Measurements from ENCODE around the gene NUP160.
"Not testable (repeated sequence)": the region's sequence is repeated elsewhere in the genome, so short reads cannot be mapped to it uniquely, and the experiment has no call there.

The NUP160 gene

DNA sequence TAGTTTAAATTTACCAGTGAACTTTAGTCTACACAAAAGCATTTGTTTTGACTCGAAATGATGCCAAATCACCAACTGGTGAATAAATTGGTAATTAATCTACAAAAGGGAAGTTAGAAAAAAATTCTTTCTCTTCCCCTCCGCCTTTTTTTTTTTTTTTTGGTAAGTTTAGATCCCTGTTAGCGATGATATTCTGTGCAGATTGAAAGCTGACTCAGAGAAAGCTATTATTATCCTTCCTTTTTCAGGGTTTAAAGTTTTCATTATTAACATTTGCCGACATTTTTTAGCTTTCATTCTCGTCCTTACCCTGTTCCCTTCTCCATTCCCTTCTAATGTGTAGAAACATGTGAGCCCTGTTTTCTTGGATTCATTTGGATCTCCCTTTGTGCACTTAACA, 16.8 kb upstream of the NUP160 start:
- in situ Hi-C loops (cut with MboI; ENCODE audit: low sequenced_read_pairs), result no loop called here

DNA sequence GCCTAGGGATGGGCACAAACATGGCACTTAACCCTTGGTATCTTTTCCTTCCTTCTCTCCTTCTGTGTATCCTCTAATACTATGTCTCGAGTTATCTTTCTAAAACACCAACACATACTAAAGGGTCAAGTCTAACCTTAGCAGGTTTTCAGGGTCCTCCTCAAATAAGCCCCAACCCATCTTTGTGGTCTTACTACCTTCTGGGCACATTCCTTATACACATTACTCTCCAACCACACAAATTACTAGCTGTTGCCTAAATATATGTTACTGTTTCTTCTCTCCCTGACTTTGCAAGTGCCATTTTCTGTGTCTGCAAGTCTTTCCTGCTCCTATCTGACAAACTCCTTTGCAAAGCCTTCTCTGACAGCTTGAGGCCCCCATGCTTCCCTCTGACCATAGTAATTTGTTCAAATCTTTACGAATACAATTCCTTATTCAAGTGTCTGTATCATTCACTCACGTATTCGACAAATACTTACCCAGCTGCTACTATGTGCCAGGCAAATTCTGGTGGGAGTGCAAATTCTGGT, 15.8 kb upstream of the NUP160 start:
- in situ Hi-C loops (cut with MboI; ENCODE audit: low sequenced_read_pairs), result no loop called here

- in situ Hi-C loops (cut with MboI; ENCODE audit: low sequenced_read_pairs), result no loop called here
Measured at GRCh38 chr11:47863189-47863897, 15.2 kb upstream of the NUP160 start.

- in situ Hi-C loops (cut with MboI; ENCODE audit: low sequenced_read_pairs), result no loop called here
Measured at GRCh38 chr11:47861728-47862127, 13.6 kb upstream of the NUP160 start.

DNA sequence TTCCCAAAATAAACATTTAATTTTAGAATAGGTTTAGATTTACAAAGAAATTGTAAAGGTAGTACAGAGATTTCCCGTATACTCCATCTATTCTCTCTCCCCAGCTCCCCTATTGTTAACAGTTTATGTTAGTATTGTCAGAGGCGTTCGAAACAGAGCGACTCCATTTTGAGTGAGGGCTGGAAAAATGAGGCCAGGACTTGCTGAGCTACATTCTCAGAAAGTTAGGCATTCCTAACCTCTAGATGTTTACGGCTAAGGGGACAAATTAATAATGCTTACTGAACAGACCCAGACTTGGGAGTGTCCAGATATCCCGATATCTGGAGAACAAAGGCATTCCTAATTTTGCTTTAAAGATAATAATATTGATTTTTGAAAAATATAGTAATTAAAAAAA, 12.4 kb upstream of the NUP160 start:
- in situ Hi-C loops (cut with MboI; ENCODE audit: low sequenced_read_pairs), result no loop called here

DNA sequence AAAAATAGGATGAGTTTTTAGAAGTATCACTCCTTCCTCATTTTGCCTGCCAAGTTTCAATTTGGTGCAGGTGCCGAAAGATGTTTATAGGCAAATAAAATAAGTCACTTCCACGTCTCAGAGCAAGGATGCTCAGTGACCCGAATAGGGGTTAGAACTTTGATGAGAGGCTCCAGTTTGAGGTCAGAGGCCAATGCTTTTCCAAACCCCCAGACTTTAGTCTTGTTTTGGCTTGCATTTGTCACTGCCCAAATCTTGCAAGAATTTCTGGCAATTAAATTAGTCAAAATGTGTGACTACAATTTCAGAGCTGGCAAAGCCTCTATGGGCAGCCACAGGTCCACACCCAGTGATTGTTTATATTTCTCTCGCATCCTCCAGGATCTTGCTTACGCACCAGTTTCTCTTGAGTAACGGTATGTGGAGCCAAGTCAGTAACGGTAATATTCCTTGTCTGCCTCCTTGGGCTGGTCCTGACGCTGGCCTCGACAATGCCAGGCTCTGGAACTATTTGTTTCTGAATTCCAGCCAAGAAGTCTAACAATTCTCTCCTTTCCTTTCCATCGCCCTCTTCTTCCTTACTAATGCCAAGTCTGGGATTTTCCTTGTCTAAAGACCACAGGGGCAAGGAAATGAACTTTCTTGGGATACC, 9.9 kb upstream of the NUP160 start:
- in situ Hi-C loops (cut with MboI; ENCODE audit: low sequenced_read_pairs), result no loop called here

DNA sequence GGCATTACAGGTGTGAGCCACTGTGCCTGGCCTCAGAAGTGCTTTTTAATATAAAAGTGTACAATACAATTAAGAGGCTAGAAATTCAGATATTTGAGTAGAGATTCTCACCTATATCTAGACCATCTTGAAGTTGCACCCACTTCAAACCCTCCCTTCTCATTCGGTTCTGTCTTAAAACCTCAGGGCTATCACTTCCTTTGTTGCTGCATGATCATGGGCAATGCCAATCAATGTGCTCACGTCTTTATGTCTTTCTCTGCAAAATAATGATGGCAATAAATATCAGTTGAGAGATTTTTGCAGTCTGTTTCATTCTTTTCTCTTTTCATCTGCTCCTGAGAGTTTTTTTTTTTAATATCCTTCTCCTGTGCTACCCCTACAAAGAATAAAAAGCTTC, 9.3 kb upstream of the NUP160 start:
- in situ Hi-C loops (cut with MboI; ENCODE audit: low sequenced_read_pairs), result no loop called here

- in situ Hi-C loops (cut with MboI; ENCODE audit: low sequenced_read_pairs), result no loop called here
Measured at GRCh38 chr11:47856186-47856585, 8.0 kb upstream of the NUP160 start.

- in situ Hi-C loops (cut with MboI; ENCODE audit: low sequenced_read_pairs), result no loop called here
Measured at GRCh38 chr11:47854667-47855066, 6.5 kb upstream of the NUP160 start.

DNA sequence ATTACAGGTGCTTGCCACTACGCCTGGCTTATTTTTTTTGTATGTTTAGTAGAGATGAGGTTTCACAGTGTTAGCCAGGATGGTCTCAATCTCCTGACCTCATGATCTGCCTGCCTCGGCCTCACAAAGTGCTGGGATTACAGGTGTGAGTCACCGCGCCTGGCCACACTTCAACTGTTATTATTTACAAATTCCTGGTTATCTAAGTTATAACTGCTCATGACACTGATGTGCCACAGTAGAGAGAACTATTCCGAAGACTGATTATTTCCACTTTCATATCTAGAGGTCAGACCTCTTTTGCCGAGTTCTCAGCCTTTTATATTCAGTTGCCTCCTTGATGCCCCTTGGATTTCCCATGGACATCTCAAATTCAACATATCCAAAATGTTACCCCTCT, 3.9 kb upstream of the NUP160 start:
- in situ Hi-C loops (cut with MboI; ENCODE audit: low sequenced_read_pairs), result no loop called here

DNA sequence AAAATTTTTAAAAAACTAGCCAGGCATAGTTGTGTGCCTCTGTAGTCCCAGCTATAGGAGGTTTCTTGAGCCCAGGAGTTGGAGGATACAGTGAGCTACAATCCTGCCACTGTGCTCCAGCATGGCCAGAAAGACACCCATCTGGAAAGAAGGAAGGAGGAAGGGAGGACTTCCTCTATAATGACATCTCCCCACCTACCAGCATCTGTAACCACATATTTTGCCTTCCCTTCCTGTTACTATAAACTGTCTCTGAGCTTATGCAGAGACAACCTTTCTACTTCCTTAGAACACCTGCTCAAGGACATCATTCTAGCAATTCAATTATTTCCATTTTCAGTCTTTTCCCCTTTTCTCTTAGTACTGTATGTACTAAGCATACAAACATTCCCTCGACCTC, 2.2 kb upstream of the NUP160 start:
- in situ Hi-C loops (cut with MboI; ENCODE audit: low sequenced_read_pairs), result no loop called here

DNA sequence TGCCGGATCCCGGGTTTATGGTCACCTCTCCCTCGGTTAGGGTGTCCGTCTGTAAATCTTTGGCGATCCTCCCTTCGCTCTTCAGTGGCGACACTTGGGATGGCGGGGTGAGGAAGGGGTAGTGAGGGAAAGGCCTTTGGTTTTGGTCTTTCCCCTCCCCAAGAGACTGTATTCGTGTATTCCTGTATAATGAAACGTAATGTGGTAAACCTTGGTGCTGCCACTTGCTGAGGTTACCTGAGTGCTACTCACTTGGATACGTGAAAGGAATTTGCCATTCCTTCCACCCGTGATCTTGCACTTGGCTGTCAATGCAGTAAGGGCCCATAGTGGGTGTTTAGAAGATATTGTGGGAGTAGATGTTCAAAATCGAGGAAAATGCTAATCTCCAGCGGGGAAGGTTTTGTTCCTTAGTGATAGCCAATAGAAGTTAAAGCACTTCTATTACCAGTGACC, 578 bp upstream of the NUP160 start:
- in situ Hi-C loops (cut with MboI; ENCODE audit: low sequenced_read_pairs), result no loop called here

DNA sequence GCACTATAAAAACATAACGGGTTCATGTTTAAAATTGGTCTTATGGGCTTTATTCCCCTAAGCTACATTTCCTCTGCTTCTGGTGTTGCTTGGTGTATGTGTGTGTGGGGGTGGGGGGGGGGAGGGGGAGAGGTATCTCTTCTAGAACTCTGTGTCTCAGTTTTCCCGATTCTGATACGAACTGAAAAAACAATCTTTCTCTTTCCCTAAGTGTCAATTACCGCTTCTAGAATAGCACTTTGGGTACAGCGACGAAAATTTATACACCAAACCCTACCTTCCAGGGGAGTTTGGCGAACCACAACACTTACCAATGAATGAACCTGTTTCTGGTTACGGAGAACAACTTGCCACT, 636 bp downstream of the NUP160 start:
- in situ Hi-C loops (cut with MboI; ENCODE audit: low sequenced_read_pairs), result no loop called here

DNA sequence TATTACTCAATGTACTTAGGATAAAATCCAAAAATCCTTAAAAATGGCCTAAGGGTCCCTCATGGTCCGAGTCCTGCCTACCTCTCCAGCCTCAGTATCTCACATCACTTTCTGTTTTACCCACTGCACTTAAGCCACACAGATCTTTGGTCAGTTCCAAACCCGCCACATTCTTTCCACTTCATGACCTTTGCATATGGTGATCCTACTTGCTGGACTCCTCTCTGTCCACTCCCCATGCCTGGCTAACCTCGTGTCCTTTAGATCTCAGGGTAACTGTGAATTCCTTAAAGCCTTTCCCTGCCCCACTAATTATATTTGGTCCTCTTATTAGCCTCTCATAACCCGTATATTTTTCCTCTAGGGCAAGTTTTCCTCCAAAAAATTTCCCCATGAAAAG, 1.2 kb downstream of the NUP160 start:
- in situ Hi-C loops (cut with MboI; ENCODE audit: low sequenced_read_pairs), result no loop called here

GRCh38 chr11:47843361-47844055, 4.6 kb downstream of the NUP160 start:
- in situ Hi-C loops (cut with MboI; ENCODE audit: low sequenced_read_pairs), result no loop called here

DNA sequence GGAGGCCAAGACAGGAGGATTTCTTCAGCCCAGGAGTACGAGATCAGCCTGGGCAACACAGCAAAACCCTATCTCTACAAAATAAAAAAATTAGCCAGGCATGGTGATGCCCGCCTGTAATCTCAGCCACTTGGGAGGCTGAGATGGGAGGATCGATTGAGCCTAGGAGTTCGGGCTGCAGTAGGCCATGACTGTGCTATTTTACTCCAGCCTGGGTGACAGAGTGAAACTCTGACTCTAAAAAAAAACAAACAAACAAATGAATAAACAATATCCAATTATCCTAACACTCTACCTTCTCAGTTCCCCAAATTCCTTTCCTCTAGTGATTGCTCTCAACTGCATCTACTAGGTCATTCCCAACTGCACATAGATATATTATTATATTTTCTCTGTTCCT, 5.4 kb downstream of the NUP160 start:
- in situ Hi-C loops (cut with MboI; ENCODE audit: low sequenced_read_pairs), result no loop called here

DNA sequence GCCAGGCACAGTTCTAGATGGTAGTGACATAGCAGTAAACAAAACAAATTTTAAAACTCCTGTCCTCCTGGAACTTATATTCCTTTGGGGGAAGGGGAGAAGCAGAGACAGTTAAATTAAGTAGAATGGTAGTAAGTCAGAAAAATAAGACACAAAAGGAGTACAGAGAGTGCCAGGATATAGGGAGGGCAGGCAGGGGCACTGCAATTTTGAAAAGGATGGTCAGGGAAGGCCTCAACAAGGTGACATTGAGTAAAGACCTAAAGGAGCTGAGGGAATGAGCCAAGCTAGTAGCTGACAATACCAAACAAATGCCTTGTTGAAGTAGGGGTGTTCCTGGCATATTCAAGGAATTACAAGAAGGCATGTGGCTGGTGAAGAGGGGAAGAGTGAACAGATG, 10.2 kb downstream of the NUP160 start:
- in situ Hi-C loops (cut with MboI; ENCODE audit: low sequenced_read_pairs), result no loop called here

DNA sequence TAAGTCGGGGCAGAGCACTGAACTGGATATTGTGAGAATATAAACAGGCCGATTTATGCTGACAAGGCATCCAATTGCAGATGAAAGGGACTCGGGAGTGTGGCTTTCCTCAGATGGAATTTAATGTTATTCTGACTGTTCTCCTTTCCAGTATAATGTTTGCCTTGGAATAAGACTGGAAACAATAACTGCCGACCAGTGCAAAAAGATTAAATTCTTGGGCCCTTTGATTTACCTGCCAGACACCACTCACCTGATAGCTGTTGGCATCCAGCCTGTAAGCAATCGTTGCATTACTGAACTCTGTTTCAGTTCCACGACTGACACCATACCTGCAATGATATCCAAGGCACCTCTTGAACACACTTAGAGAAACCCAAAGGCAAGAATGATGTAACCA, 10.9 kb downstream of the NUP160 start:
- in situ Hi-C loops (cut with MboI; ENCODE audit: low sequenced_read_pairs), result no loop called here

- in situ Hi-C loops (cut with MboI; ENCODE audit: low sequenced_read_pairs), result not testable (repeated sequence)
Measured at GRCh38 chr11:47830013-47830412, 18.1 kb downstream of the NUP160 start.

GRCh38 chr11:47828284-47828683, 19.9 kb downstream of the NUP160 start:
- in situ Hi-C loops (cut with MboI; ENCODE audit: low sequenced_read_pairs), result no loop called here

- in situ Hi-C loops (cut with MboI; ENCODE audit: low sequenced_read_pairs), result not testable (repeated sequence)
Measured at GRCh38 chr11:47822664-47823063, 25.5 kb downstream of the NUP160 start.

GRCh38 chr11:47819743-47820142, 28.4 kb downstream of the NUP160 start:
- in situ Hi-C loops (cut with MboI; ENCODE audit: low sequenced_read_pairs), result no loop called here

All from hTERT RPE-1 (cell line).